ENCODE results near the gene BCAR3. TPM values are rescaled to one million over a fixed set of nuclear protein-coding genes. Genes with fewer than 3 reads are reported as not detected.

Gene BCAR3
- total and polyA plus RNA-seq, 4 donors: 12.2 to 33.3 (median 18.2) TPM

DNA sequence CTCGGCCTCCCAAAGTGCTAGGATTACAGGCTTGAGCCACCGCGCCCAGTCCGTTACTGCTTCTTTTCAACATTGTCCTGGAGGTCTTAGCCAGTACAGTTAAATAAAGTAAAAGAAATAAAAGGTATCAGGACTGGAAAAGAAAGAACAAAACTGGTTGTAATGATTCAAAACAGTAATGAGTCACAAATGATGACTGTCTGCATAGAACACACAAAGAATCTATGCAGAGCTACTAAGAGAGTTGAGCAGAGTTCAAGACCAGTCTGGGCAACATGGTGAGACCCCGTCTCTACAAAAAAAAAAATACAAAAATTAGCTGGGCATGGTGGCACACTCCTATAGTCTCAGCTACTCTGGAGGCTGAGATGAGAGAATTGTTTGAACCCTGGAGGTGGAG lies 23.4 kb downstream of the BCAR3 start:
- TF ChIP-seq, protein P1, sequence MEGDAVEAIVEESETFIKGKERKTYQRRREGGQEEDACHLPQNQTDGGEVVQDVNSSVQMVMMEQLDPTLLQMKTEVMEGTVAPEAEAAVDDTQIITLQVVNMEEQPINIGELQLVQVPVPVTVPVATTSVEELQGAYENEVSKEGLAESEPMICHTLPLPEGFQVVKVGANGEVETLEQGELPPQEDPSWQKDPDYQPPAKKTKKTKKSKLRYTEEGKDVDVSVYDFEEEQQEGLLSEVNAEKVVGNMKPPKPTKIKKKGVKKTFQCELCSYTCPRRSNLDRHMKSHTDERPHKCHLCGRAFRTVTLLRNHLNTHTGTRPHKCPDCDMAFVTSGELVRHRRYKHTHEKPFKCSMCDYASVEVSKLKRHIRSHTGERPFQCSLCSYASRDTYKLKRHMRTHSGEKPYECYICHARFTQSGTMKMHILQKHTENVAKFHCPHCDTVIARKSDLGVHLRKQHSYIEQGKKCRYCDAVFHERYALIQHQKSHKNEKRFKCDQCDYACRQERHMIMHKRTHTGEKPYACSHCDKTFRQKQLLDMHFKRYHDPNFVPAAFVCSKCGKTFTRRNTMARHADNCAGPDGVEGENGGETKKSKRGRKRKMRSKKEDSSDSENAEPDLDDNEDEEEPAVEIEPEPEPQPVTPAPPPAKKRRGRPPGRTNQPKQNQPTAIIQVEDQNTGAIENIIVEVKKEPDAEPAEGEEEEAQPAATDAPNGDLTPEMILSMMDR (IDR thresholded peaks at IDR 0.05; ENCODE audit: control extremely low read depth, extremely low read depth): no peak
- no peak for DNase-seq
- no peak overlapping the region for H3K9ac ChIP-seq (ENCODE audit: insufficient read depth in 1 of 2, low read length in 2 of 2)
- H3K27ac ChIP-seq (ENCODE audit: low read depth in 1 of 2, low read length in 1 of 2): no peak overlapping the region
- no peak overlapping the region for H3K4me3 ChIP-seq
- no peaks in the 10 kb centered on the region for H3K9me3 ChIP-seq (ENCODE audit: control insufficient read depth in 4 of 4, insufficient read depth in 3 of 4, low read length in 3 of 4)
- WGBS, 2 donors: 96 to 98% methylated on average over 5 of the region's 5 CpGs
- ATAC-seq (ENCODE audit: insufficient read depth, low FRiP score): no peak
- peaks cover 0 to 7% (median 0%) of the 10 kb centered on the region in 4 donors for H3K36me3 ChIP-seq (ENCODE audit: control insufficient read depth in 4 of 4, insufficient read depth in 4 of 4, low read length in 4 of 4)
- peaks cover under 1 to 13% (median 6%) of the 10 kb centered on the region in 5 donors for H3K4me1 ChIP-seq (ENCODE audit: control insufficient read depth in 5 of 5, insufficient read depth in 5 of 5, low read length in 5 of 5)
- no peaks in the 10 kb centered on the region for H3K27me3 ChIP-seq (ENCODE audit: control insufficient read depth in 3 of 3, insufficient read depth in 3 of 3, low read length in 2 of 3)

DNA sequence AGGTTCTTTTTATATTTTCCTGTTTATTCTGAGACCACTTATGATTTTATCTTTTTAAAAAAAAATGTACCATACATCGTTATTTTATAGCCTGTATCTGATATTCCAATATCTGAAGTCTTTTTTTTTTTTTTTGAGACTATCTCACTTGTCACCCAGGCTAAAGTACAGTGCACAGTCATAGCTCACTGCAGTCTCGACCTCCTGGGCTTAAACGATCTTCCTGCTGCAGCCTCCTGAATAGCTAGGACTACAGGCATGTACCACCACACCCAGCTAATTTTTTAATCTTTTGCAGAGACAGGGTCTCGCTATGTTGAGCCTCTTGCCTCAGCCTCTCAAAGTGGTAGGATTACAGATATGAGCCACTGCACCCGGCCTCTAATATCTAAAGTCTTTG lies 25.1 kb downstream of the BCAR3 start:
- H3K36me3 ChIP-seq (ENCODE audit: control insufficient read depth in 4 of 4, insufficient read depth in 4 of 4, low read length in 4 of 4): peaks cover 0 to 7% (median 0%) of the 10 kb centered on the region in 4 donors
- TF ChIP-seq, protein P1 (IDR thresholded peaks at IDR 0.05; ENCODE audit: control extremely low read depth, extremely low read depth): no peak
- H3K9ac ChIP-seq (ENCODE audit: insufficient read depth in 1 of 2, low read length in 2 of 2): no peak overlapping the region
- no peak for ATAC-seq (ENCODE audit: insufficient read depth, low FRiP score)
- DNase-seq: no peak
- H3K27me3 ChIP-seq (ENCODE audit: control insufficient read depth in 3 of 3, insufficient read depth in 3 of 3, low read length in 2 of 3): no peaks in the 10 kb centered on the region
- H3K4me3 ChIP-seq: no peak overlapping the region
- H3K4me1 ChIP-seq (ENCODE audit: control insufficient read depth in 5 of 5, insufficient read depth in 5 of 5, low read length in 5 of 5): peaks cover 0 to 20% (median 6%) of the 10 kb centered on the region in 5 donors
- H3K9me3 ChIP-seq (ENCODE audit: control insufficient read depth in 4 of 4, insufficient read depth in 3 of 4, low read length in 3 of 4): no peaks in the 10 kb centered on the region
- H3K27ac ChIP-seq (ENCODE audit: low read depth in 1 of 2, low read length in 1 of 2): no peak overlapping the region
- WGBS, 2 donors: 89 to 91% methylated on average over 5 of the region's 5 CpGs

DNA sequence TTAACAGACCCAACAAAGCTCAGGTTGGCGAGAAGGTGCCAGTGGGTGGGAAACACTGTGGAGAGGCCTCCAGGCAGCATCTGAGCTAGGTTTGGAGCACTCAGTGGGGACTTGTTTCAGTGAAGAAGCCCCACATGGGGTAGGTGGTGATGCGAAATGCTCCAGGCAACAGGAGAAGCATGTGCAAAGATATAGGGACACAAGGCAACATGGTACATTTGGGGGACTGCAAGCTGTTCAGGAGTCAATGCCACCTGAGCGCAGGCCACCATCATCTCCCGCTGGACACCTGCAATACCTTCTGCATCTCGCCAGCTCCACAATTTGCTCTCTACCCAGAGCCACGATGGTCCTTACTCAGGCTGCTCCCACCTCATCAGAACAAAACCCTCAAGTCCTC lies 28.0 kb downstream of the BCAR3 start:
- TF ChIP-seq, protein P1 (IDR thresholded peaks at IDR 0.05; ENCODE audit: control extremely low read depth, extremely low read depth): no peak
- Histone ChIP-seq H3K27ac (ENCODE audit: low read depth in 1 of 2, low read length in 1 of 2) (no peak overlapping the region), H3K9me3 (ENCODE audit: control insufficient read depth in 4 of 4, insufficient read depth in 3 of 4, low read length in 3 of 4) (no peaks in the 10 kb centered on the region), H3K9ac (ENCODE audit: insufficient read depth in 1 of 2, low read length in 2 of 2) (no peak overlapping the region), H3K27me3 (ENCODE audit: control insufficient read depth in 3 of 3, insufficient read depth in 3 of 3, low read length in 2 of 3) (no peaks in the 10 kb centered on the region), H3K4me3 (no peak overlapping the region), H3K36me3 (ENCODE audit: control insufficient read depth in 4 of 4, insufficient read depth in 4 of 4, low read length in 4 of 4) (peaks cover 0 to 3% (median 1%) of the 10 kb centered on the region in 4 donors), H3K4me1 (ENCODE audit: control insufficient read depth in 5 of 5, insufficient read depth in 5 of 5, low read length in 5 of 5) (peaks cover 0 to 11% (median 0%) of the 10 kb centered on the region in 5 donors)
- WGBS, 2 donors: 97 to 98% methylated on average over 6 of the region's 6 CpGs
- ATAC-seq (ENCODE audit: insufficient read depth, low FRiP score) (no peak), DNase-seq (no peak)
